ENCODE results near the gene FILIP1. TPM values are rescaled to one million over a fixed set of nuclear protein-coding genes. Genes with fewer than 3 reads are reported as not detected.

Gene FILIP1, protein sequence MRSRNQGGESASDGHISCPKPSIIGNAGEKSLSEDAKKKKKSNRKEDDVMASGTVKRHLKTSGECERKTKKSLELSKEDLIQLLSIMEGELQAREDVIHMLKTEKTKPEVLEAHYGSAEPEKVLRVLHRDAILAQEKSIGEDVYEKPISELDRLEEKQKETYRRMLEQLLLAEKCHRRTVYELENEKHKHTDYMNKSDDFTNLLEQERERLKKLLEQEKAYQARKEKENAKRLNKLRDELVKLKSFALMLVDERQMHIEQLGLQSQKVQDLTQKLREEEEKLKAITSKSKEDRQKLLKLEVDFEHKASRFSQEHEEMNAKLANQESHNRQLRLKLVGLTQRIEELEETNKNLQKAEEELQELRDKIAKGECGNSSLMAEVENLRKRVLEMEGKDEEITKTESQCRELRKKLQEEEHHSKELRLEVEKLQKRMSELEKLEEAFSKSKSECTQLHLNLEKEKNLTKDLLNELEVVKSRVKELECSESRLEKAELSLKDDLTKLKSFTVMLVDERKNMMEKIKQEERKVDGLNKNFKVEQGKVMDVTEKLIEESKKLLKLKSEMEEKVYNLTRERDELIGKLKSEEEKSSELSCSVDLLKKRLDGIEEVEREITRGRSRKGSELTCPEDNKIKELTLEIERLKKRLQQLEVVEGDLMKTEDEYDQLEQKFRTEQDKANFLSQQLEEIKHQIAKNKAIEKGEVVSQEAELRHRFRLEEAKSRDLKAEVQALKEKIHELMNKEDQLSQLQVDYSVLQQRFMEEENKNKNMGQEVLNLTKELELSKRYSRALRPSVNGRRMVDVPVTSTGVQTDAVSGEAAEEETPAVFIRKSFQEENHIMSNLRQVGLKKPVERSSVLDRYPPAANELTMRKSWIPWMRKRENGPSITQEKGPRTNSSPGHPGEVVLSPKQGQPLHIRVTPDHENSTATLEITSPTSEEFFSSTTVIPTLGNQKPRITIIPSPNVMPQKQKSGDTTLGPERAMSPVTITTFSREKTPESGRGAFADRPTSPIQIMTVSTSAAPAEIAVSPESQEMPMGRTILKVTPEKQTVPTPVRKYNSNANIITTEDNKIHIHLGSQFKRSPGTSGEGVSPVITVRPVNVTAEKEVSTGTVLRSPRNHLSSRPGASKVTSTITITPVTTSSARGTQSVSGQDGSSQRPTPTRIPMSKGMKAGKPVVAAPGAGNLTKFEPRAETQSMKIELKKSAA (N-terminal part only)
- 0.26 and 0.32 TPM in 2 replicates for total RNA-seq

DNA sequence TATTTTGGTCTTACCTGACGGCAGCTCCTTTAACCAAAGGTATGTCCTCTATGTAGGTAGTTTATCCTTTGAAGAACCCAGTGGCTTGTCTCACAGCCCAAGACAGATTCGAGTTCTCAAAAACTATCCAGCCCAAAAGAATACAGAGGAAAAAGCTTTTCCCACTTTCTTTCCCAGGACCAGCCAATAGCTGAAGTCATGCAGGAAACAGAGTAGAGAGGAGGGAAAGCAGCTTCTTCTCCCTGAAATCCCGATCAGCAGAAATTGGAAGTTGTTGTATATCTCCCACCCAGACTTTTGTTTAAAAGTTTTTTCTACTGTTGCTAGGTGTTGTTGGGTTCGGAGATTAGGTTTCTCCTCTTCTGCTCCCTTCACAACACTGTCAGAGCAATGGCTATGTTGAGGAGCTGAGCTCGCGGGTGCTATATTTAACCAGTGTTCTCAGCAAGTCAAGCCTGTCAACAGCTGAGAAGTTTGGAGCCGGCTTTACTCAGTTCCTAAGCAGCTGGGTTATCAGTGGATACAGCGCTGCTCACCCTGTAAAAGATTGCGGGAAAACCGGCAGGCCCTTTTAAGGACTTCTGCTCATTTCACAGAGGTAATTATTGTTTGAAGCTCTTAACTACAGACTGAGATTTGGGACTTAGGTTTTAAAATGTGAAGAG is at the start of gene FILIP1:
FILIP1 (minus strand) TSS at position 401 of the 665 bp plus-strand sequence. CDS start 78,828 bp downstream, outside the sequence.

DNA sequence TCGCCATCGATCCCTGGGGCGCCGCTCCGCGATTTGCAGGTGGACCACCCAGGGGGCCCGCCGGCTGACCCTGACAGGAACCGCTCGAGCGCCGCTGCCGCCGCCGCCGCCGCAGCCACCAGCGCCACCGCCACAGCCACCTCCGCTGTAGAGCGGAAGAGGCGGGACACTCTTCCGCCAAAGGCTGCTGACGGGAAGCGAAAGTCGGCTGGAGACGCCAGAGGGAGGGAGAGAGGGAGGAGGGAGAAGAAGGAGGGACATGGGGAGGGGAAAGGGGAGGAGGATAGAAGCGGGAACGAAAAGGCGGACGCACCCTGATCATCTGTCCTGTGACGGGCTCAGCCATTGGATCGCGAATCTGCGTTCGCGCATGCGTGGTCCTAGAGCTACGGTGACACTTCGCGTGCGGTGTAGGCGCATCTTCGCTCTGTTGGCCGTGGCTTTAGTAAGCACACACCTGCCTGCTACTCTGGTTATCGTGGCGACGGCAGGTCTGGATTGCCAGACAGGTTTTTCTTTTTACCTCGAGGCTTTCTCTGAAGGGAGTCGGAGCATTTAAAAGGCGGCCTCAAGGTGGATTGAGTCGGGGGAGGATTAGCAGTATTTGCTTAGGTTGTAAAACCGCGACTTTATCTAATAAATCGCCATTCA is 208.8 kb downstream of the FILIP1 start, which contains the start of gene TMEM30A:
TMEM30A (minus strand) TSS at position 161 of the 651 bp plus-strand sequence; CDS start at position 7, 154 bp downstream.

DNA sequence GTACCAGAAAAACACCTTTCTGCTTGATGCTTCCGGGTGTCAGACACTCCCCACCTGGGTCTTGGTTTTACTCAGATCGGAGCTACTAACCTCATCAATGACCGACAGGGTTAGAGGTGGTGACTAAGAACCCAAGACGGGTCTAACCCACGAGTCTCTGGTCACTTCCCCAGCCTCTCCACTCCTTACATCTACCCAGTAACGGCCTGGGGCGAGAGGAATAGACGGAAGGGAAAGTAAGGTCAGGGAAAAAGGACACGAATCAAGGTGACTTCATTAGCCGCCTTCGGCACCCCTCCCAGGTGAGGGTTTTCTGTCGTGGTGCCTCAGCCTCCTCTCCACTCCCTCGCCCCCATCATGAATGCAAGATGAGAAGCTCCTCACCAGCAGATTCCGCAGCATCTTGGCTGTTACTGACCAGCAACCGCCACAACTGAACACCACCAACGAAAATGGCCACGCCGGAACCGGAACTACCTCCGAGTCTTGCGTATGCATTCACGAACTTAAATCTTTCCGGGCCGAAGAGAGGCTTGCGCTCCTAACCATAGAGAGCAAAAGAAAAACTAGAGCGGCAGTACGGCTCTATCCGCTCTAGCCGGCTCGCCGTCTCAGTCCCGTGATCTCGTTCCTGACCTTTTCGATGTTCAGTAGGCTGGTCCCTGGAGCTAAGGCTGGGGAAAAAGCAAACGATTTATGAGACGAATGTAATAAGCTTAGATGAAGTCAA is 250.1 kb downstream of the FILIP1 start, which contains the start of gene COX7A2:
COX7A2 (minus strand) TSS at position 469 of the 730 bp plus-strand sequence; CDS start at position 402, 67 bp downstream.

Other genes with a start within 250 kb of the FILIP1 start
- 352 and 422 TPM in 2 replicates for gene COX7A2, start 250.0 kb downstream of the FILIP1 start, total RNA-seq
- 128 and 144 TPM in 2 replicates for gene TMEM30A, start 209.0 kb downstream of the FILIP1 start, total RNA-seq
- 38.0 and 69.4 TPM in 2 replicates for gene SENP6, start 108.1 kb upstream of the FILIP1 start, total RNA-seq

All from epithelial cell of alveolus of lung (primary cell).